Glutamatergic neuron (in vitro differentiated cells): ENCODE data around the gene FOXN1. TPM values are rescaled to one million over a fixed set of nuclear protein-coding genes. Genes with fewer than 3 reads are reported as not detected.

Source experiments
- DNase-seq: peaks from one replicate; pipeline ENCODE4 v3.0.0; 2022
- H3K27ac Mint-ChIP-seq: one replicate; pipeline ENCODE4 v1.8.0; 2020; ENCODE audit warnings: mild to moderate bottlenecking, mixed read lengths, inconsistent platforms; ENCODE audit not compliant: unreplicated experiment
- H3K27me3 Mint-ChIP-seq: one replicate; pipeline ENCODE4 v1.8.0; 2020; ENCODE audit warnings: mild to moderate bottlenecking, moderate library complexity, mixed read lengths, inconsistent platforms; ENCODE audit not compliant: unreplicated experiment
- H3K36me3 Mint-ChIP-seq: one replicate; pipeline ENCODE4 v1.8.0; 2020; ENCODE audit warnings: mild to moderate bottlenecking, mixed read lengths, inconsistent platforms; ENCODE audit not compliant: unreplicated experiment
- H3K4me1 Mint-ChIP-seq: one replicate; pipeline ENCODE4 v1.8.0; 2020; ENCODE audit warnings: mild to moderate bottlenecking, low read depth, mixed read lengths, inconsistent platforms; ENCODE audit not compliant: unreplicated experiment
- H3K4me3 Mint-ChIP-seq: one replicate; pipeline ENCODE4 v1.8.0; 2020; ENCODE audit warnings: mild to moderate bottlenecking, mixed read lengths, inconsistent platforms; ENCODE audit not compliant: unreplicated experiment
- H3K9me3 Mint-ChIP-seq: one replicate; pipeline ENCODE4 v1.8.0; 2020; ENCODE audit warnings: mild to moderate bottlenecking, moderate library complexity, mixed read lengths, inconsistent platforms; ENCODE audit not compliant: unreplicated experiment
- total RNA-seq: library from RNA; stranded (reverse); fragmentation: NEBNext Ultra II Directional; extraction: Animal tissue kit (Norgen Biotek cat#: 25700); gene quantifications from one replicate; pipeline ENCODE4 v1.2.1, GENCODE V29; 2021; ENCODE audit not compliant: unreplicated experiment
- TF ChIP-seq, protein P1 (sequence below): fragments of 200-600 bp; sonication (generic); IDR thresholded peaks from one replicate; pipeline ENCODE4 v1.5.0; 2021; ENCODE audit not compliant: partially characterized antibody, unreplicated experiment

FOXN1 gene
- total RNA-seq, 1 donor from 2014 or later = not detected

DNA sequence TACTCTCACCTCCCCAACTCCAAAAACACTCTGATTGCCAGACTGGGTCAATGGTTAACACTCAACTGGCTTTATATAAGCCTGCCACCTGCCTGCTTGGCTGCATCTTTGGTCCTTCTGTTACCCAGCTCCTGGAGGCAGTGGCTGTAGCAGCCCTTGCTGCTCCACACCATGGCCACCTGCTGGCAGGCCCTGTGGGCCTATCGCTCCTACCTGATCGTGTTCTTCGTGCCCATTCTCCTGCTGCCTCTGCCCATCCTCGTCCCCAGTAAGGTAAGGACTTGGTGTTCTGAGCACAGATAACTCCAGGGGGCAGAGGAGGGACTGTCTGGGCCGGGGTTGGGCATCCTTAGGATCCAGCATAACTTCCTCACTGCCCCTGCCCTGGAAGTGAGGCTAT, 32.6 kb upstream of the FOXN1 start, which contains the start of gene SLC13A2:
Gene SLC13A2 (plus strand): TSS at position 103 of the 400 bp plus-strand sequence. CDS start 69 bp downstream, at position 172.
- H3K27me3 Mint-ChIP-seq = peaks cover 11% of the 10 kb centered on the region
- H3K27ac Mint-ChIP-seq = no peak within 1 kb of the TSS
- no peaks in the 10 kb centered on the region for H3K36me3 Mint-ChIP-seq
- TF ChIP-seq, protein P1, sequence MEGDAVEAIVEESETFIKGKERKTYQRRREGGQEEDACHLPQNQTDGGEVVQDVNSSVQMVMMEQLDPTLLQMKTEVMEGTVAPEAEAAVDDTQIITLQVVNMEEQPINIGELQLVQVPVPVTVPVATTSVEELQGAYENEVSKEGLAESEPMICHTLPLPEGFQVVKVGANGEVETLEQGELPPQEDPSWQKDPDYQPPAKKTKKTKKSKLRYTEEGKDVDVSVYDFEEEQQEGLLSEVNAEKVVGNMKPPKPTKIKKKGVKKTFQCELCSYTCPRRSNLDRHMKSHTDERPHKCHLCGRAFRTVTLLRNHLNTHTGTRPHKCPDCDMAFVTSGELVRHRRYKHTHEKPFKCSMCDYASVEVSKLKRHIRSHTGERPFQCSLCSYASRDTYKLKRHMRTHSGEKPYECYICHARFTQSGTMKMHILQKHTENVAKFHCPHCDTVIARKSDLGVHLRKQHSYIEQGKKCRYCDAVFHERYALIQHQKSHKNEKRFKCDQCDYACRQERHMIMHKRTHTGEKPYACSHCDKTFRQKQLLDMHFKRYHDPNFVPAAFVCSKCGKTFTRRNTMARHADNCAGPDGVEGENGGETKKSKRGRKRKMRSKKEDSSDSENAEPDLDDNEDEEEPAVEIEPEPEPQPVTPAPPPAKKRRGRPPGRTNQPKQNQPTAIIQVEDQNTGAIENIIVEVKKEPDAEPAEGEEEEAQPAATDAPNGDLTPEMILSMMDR = no peak
- no peak within 1 kb of the TSS for H3K4me3 Mint-ChIP-seq
- no peak for DNase-seq
- peaks cover 2% of the 10 kb centered on the region for H3K9me3 Mint-ChIP-seq
- H3K4me1 Mint-ChIP-seq = peaks cover 4% of the 10 kb centered on the region

DNA sequence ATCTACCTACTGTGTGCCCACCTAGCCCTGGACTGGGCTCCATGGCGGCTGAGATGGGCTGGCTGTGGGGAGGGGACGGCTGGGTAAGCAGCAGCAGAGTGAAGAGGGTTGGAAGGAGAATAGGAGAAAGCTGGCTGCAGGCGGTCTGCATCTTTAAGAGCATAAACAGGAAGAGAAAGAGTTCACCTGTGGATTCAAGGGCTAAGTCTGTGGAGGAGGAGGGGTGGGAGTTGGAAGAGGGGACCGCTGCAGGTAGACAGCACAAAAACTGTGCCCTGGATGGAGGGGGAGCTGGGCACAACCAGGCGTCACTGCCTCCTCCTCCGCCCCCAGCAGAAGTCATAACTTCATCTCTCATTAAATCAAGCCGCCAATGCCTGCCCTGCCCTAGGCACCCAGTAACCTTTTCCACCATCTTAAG, 32.0 kb upstream of the FOXN1 start:
- H3K4me3 Mint-ChIP-seq = no peak overlapping the region

DNA sequence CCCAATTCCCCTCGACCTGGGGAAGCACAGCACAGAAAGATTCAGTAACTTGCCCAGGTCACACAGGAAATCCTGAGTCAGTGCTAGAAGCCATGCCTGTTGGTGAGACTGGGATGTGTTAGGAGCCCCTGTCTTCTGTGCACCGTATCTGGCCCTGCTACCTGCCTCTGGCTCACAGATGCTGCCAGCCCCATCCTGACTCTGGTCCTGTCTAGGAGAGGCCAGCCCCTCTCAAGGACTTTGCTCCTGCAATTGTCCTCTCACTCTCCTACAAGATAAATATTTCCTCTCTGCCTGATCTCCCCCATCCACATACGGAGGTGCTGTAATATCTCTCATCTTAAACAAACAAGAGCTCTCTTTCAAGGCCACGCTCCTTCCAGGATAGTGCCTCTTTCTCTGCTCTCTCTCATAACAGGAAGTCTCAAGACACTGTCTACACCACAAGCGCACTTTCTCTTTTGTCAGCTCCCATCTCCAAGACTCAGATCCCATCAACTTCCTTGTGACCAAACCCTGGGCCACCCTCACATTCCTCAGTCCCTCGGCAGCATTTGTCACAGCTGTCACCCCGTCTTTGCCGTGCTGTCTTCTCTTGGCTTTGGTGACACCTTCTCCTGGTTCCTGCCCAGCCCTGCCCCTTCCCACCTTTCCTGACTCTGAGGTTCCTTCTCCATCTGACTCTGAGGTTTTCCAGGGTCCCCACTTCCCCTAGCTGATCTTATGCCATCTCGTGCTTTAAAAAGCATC, 30.8 kb upstream of the FOXN1 start:
- no peaks in the 10 kb centered on the region for H3K36me3 Mint-ChIP-seq
- no peak overlapping the region for H3K27ac Mint-ChIP-seq
- no peak overlapping the region for H3K4me3 Mint-ChIP-seq
- peaks cover 2% of the 10 kb centered on the region for H3K9me3 Mint-ChIP-seq
- DNase-seq = no peak
- H3K27me3 Mint-ChIP-seq = peaks cover 11% of the 10 kb centered on the region
- TF ChIP-seq, protein P1 = no peak
- peaks cover 4% of the 10 kb centered on the region for H3K4me1 Mint-ChIP-seq

More for the DNA sequence above, 32.0 kb upstream of the FOXN1 start:
- Mint-ChIP-seq H3K36me3 (no peaks in the 10 kb centered on the region), H3K27me3 (peaks cover 11% of the 10 kb centered on the region), H3K4me1 (peaks cover 4% of the 10 kb centered on the region), H3K27ac (no peak overlapping the region), H3K9me3 (peaks cover 2% of the 10 kb centered on the region)
- TF ChIP-seq, protein P1 = no peak
- DNase-seq = no peak

DNA sequence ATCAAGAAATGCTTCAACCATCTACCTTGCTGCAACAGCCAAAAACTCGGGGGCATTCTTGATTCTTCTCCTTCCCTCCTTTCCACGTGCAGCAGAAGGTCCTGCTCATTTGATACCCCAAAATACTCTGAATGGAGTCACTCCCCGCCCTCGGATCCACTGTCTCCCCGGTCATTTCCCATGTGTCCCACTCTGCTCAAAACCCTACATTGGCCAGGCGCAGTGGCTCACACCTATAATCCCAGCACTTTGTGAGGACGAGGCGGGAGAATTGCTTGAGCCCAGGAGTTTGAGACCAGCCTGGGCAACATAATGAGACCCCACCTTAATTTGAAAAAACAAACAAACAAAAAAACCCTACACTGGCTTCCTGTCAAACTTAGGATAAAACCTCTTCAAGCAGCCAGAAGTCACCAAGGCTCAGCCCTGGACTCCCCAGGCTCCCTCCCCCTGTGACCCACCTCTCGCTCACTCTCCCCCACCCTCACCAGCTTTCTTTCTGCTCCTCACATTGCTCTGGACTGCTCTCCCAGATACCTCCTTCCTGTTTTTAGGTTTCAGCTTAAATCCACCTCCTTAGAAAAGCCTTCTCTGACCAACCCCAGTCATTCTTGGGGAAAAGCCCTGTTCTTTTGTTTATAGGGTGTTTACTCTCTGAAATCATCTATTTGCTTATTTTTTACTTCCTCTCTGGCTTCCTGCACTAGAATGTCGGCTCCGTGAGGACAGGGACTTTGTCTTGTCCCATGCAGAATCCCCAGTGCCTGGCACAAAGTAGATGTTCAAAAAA, 29.9 kb upstream of the FOXN1 start:
- Mint-ChIP-seq H3K9me3 (peaks cover 2% of the 10 kb centered on the region), H3K4me1 (no peaks in the 10 kb centered on the region), H3K36me3 (no peaks in the 10 kb centered on the region), H3K27me3 (peaks cover 8% of the 10 kb centered on the region), H3K27ac (no peak overlapping the region), H3K4me3 (no peak overlapping the region)
- TF ChIP-seq, protein P1 = no peak
- DNase-seq = no peak
